Activated CD8-positive, alpha-beta memory T cell treated with anti-CD3 and anti-CD28 coated beads, Interleukin-2, amount 50 U/mL, for 24 hours (primary cell): Measurements from ENCODE around the gene MMP17.
A peak's percentile ranks its signal among the peaks of the same experiment; 100 is the strongest.
"Not testable (repeated sequence)": the region's sequence is repeated elsewhere in the genome, so short reads cannot be mapped to it uniquely, and the experiment has no call there.

Source experiments
- DNase-seq: peaks from one replicate; pipeline ENCODE4 v3.0.0-alpha.2; 2020; ENCODE audit errors: extremely low read depth

The MMP17 gene

DNA sequence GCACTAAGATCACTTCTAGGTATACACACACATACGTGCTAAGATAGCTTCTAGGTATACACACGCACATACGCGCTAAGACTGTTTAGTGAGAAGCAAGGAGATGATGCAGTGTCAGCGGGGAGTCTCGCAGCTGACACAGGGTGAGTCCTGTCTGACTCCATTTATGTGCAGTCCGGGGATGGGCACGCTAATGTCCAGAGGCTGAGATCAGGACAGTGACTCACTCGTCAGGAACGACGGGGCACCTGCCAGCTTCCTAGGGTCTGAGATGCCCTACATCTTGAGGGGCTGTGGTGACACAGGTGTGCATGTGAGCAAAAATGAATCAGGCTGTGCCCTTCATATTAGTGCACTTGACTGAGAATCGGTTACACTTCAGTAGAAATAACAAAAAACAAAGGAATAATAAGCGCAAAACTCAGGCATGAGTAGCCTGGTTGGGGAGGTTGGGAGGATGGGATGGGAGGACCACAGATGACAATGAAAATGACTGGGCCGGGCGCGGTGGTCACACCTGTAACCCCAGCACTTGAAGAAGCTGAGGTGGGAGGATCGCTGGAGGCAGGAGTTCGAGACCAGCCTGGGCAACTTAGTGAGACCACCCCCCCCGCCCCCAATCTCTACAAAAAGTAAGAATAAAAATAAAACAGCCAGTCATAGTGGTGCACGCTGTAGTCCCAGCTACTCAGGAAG, 37.1 kb downstream of the MMP17 start:
- DNase-seq = no peak

DNA sequence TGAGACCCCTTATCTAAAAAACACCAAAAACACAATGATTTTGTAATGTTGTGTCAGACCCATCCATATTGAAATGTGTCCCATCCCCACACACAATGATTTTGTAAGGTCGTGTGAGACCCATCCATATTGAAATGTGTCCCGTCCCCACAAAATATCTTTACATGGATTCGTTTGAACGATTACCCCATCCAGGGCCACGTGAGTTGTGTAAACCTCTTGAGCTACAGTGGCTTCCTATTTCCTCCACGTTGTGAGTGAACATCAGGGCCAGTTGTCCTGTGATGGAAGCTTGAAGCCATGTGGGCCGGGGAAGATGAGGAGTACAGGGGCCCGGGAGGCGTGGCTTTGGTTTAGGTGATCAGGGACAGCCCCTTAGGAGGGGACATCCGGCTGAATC, 39.3 kb downstream of the MMP17 start:
- DNase-seq = no peak

DNA sequence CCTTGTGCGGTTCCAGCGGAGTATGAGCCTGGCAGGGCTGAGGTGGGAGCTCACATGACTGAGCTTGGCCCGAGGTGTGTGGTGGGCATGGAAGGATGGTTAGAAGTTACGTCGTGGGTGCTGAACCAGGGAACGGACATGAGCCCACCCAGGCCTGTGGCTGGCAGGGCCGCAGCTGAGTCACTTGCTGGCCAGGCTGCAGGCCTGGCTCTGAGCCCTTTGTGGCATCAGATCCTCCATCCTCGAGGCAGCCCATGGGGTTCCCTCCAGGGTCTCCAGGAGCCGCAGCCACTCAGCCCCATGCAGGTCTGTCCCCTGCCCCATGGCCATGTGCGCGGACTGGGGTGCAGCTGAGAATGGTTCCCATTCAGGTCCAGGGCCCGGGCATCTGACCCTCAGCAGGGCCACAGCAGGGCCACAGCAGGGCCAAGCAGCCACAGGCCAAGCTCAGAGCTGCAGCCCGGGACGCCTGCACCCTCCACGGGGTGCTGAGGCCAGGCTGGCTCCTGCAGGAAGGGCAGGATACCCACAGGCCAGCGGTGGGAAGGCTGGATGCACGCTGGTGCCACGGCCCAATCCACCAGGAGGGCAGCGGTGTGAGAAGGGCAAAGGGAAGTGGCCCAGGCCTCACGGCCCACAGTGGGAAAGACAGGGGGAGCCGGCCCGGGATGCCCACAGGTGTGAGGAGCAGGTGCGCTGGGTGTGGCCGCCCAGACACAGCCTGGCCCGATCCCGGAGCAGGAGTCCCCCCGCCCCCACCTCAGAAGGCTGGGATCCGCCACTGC, 39.9 kb downstream of the MMP17 start:
- DNase-seq = no peak

DNA sequence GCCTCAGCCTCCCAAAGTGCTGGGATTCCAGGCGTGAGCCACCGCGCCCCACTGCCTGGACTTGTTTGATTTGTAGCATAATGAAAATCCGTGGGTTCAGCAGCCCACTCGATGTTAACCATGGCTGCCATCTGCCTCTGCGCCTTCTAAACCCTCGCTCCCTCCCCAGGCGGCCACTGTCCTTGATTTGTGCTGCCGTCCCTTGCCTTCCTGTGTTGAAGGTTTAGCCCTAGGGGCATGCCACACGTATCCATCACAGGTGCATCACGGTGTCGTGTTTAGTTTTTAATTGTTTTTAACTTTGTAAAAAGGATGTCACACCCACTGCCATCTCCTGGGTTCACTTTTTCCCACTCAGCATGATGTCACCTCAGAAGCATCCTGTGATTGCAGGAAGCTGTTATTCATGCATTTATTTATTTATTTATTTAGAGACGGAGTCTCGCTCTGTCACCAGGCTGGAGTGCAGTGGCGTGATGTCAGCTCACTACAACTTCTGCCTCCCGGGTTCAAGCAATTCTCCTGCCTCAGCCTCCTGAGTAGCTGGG, 41.8 kb downstream of the MMP17 start:
- no peak for DNase-seq

DNA sequence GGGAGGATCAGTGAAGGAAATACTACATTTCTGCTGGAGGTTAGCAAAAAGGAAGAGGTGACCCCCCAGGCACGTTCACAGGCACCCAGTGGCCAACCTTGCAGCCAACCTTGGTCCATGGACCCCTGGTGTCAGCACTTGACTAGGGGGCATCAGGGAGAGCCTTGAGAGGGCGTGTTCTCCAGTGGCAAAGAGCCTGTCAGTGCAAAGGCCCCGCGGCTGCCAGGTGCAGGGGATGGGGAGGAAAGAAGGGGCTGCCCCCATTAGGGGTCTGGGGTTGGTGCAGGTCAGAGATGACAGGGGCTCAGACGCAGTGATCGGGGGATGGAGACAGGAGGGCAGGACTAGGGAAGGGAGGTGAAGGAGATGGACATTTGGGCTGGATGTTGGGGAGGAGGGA, 43.5 kb downstream of the MMP17 start:
- no peak for DNase-seq

DNA sequence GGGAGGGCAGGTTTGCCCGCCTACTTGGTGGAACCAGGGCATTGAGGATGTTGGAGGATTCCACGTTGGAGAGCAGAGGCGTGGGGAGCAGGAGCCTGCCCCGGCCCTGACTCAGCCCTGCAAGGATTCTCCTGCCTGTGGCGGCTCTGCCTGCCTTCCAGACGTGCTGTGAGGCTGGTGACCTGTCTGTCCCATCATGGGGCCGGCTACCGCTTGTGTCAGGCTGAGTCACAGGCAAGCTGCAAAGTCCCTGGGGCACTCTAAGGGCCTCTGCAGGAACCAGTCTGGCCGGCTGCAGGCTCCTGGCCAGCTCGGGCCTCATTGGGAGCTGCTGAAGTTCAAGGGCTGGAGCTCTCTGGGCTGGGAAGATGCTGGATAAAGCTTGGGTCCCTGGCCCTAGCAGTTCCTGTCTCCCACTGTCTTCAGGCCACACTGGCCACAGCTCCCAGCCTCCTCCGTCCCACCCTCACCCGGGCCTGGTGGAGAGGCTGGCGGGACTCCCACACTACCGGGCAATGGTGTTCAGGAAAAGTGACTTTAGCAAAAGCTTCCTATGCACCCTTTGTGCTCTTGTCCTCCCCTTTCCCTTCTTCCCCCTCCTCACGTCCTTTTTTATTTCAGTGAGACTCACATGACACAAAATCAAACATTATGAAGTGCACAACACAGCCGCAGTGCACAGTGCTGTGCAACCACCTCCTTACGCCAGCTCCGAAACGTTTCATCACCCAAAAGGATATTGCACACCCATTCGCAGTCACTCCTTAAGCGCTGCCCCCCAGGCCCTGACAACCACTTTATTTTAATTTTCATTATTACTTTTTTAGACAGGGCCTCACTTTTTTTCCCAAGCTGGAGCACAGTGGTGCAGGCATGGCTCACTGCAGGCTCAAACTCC, 44.2 kb downstream of the MMP17 start:
- no peak for DNase-seq

DNA sequence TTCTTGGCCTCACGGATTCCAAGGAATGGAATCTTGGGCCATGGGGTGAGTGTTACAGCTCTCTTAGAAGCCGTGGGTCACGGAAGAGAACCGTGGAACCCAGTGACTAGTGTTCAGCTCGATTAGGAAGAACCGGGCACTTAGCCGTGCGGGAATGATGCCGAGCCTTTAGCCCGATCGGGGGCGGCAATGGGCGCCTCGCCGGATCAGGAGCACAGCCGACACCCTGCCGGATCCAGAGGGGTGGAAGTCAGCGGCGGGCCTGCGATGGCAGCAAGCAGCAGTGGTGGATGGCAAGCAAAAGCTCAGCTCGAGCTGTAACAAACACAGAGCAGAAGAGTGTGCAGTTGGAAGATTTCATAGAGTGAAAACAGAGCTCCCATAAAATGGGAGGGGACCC, 45.1 kb downstream of the MMP17 start:
- DNase-seq = no peak

DNA sequence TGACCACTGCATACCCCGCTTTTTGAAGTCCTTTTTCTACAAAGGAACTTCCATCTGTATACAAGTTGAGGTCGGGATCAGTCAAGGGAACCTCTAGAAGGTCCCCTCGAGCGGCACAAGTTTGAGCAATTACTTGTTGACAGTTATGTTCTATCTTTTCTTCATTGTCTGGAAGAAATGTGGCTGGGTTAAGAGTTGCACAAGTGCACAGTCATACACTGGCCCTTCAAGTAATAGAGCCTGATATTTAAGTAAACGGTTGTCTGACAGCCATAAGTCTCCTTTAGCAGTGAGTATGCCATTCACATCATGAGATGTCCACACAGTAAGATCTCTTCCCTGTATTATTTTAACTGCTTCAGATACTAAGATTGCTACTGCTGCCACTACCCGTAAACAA, 46.8 kb downstream of the MMP17 start:
- not testable (repeated sequence) for DNase-seq

DNA sequence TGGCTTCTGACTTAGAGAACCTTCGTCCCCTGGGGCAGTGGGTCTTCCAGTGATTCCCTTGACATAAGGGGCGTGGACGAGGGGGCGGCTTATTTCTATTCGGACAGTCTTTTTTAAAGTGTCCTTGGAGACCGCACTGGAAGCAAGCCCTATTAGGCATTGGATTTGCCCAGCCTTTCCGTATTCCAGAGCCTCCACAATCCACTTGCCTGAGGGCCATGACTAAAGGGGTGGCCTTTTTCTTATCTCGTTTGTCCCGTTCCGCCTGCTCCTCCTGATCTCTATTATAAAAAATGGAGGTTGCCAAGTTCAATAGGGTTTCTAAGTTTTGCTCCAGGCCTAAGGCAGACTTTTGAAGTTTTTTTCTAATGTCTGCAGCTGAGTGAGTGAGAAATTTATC, 49.0 kb downstream of the MMP17 start:
- DNase-seq = not testable (repeated sequence)

DNA sequence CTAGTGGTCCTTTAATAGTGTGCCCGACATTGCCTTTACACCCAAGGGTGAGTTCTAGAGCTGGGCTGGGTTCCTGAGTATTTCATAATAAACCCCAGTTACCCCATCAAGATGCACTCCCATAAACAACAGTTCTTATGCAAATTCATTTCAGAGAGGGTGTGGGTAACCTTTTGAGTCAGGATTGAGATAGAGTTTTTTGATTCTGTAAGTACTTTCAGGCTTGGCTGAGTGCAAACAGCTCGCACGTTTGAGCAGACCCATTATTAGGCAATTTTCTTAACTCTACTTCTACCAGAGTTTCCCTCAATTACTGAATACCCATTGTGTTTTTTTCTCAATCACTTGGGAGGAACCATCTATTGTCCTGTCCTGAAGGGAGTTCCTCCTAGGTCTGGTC, 50.2 kb downstream of the MMP17 start:
- DNase-seq = not testable (repeated sequence)

DNA sequence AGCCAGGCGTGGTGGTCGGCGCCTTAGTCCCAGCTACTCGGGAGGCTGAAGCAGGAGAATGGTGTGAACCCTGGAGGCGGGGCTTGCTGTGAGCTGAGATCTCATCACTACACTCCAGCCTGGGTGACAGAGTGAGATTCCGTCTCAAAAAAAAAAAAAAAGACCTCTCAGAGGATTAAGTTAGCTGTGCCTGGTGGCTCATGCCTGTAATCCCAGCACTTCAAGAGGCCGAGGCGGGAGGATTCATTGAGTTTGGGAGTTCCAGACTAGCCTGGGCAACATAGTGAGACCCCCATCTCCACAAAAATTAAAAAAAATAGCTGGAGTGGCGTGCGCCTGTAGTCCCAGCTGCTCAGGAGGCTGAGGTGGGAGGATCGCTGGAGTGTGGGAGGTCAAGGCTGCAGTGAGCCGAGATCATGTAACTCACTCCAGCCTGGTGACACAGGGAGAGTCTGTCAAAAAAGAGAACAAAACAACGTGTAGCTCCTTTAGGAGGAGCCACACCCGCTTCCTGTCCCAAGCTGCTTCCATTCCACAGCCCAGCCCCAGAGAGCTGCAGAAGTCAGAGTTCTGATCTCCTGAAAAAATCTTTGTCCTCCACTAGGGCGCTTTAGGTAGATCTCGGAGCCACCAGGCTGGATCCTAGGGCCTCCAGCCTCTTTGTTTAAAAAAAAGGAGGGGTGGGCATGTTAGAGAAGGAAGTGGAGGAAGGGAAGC, 54.8 kb downstream of the MMP17 start:
- DNase-seq = no peak

DNA sequence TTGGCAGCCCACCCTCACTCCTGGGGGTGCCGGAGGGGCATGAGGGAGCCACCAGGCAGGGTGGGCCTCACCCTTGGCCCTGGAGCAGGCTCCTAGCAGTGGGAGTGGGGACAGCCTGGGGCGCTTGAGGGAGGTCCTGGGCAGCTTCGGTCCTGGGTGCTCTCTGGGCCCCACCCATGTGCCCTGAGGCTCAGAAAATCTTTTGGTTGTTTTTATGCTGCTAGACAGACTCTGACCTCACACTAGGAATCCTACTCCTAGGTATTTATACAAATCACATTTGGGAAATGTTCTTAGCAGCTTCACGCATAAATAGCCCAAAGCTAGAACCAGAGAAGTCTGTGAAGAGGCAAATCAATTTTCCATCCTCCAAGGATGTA, 55.3 kb downstream of the MMP17 start:
- no peak for DNase-seq

DNA sequence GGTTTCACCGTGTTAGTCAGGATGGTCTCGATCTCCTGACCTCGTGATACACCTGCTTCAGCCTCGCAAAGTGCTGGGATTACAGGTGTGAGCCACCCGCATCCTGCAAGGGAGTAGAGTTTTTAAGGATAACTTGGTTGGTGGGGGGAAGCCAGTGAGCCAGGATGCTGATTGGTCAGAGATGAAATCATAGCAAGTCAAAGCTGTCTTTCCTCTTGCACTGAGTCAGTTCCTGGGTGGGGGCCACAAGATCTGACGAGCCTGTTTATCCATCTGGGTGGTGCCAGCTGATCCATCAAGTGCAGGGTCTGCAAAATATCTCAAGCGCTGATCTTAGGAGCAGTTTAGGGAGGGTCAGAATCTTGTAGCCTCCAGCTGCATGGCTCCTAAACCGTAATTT, 56.9 kb downstream of the MMP17 start:
- DNase-seq = not testable (repeated sequence)

DNA sequence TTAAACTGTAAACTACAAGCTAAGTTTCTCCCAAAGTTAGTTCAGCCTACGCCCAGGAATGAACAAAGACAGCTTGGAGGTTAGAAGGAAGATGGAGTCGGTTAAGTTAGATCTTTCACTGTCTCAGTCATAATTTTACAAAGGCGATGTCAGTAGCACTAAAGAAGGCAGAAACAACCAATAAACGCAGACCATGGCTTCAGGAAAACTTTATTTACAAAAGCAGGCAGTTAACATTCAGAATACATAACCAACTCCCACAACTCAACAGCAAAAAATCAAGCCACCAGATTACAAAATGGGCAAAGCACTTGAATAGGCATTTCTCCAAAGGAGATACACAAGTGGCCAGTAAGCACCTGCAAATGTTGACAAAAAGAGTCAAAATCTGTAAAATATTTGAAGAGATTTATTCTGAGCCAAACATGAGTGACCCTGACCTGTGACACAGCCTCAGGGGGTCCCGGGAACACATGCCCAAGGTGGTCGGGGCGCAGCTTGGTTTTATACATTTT, 57.4 kb downstream of the MMP17 start:
- DNase-seq = no peak

DNA sequence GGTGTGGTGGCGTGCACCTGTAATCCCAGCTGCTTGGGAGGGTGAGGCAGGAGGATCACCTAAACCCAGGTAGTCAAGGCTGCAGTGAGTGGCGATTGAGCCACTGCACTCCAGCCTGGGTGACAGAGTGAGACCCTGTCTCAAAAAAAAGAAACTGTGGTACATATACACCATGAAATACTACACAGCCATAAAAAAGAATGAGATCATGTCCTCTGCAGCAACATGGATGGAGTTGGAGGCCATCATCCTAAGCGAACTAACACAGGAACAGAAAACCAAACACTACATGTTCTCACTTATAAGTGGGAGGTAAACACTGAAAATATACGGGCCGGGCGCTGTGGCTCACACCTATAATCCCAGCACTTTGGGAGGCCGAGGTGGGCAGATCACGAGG, 63.5 kb downstream of the MMP17 start:
- DNase-seq = not testable (repeated sequence)

DNA sequence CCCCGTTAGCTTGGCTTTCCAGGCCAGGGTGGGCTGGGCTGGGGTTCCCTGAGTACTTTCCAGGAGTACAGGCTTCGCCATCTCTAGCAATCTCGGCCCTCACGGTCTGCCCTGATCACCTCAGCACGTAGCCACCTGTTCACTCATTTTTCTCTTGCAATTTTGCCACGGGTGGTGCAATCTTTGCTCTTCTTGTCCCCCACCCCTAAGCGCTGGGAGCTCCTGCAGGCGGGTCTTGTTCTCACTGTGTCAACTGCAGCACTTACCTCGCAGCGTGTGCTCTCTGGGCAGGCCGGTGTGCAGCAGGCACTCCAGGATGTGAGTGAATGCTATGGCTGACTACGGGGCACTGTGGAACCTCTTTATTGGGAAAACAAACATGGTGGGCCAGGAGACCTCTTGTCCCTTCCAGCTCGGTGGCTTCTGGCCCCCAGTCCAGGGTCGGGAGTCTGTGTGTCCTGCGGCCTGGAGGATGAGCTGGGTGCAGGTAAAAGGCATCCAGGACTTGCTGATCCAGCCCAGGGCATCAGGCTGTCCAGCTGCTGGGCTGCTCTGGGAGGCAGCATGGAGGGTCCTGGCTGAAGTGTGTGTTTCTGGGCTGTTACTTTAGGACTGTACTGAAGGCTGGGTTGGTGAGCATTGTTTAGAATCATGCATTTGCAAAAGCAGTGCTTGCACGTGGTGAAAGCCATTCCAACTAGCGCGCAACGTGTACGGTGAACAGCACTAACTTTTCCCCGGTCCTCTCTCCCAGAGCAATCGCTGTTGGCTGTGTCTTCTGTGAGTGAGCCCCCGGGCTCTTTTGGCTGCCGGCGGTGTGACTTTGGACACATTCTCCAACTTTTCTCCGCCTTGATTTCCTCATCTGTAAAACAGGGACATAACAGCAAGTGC, 64.8 kb downstream of the MMP17 start:
- no peak for DNase-seq

DNA sequence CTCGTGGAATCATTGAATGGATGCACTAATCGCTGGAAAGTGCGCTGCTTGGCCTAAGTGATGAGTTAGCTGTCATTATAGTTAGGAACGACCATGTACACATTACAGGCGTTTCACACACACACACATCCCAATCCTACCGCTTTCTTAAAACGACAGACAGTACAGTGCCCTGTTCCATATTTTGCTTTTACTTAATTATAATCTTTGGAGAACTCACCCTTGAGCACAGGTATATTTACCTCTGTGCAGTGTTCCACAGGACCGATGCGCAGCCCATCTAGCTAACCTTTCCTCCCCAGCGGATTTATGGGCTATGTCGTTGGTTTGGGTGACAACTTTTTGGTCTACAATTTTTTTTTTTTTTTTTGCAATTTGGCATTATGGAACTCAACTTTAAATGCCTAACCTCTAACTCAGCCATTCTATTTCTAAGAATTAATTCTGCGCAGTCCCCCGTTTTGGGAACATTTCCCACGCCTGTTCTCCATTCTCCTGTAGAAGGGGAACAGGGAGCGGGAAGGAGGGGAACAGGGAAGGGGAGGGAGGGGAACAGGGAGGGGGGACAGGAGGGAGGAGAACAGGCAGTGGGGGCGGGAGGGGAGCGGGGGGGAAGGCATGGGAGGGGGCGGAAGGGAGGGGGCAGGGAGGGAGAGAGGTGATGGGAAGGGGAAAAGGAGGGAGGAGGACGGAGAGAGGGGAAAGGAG, 65.6 kb downstream of the MMP17 start:
- no peak for DNase-seq

DNA sequence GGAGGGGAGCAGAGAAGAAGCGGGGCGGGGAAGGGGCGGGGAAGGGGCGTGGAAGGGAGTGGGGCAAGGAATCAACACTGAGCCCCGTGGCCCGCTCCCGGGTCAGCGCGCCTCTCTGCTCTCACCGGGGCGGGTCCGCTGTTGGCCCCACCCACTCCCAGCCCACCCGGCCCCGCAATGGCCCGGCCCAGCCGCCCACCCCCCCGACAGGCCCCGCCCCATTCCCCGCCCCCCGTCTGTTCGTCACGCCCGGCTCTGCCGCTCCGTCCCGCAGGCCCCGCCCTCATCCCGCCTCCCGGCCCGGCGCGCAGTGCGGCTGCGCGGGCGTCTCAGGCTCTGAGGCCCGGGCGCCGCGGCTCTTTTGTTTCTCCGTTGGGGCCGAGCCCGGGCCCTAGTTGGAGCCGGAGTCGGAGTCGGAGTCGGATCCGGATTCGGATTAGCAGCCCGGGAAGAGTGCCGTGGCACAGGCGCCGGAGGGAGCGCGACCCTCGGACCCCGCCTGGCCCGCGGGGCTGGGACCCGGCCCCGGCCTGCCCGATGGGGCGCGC, 66.2 kb downstream of the MMP17 start, which contains the start of gene ULK1:
TSS of gene ULK1 (plus strand) at position 310 of the 548 bp plus-strand sequence. CDS start 380 bp downstream, outside the sequence.
- peak; percentile 56 for DNase-seq

DNA sequence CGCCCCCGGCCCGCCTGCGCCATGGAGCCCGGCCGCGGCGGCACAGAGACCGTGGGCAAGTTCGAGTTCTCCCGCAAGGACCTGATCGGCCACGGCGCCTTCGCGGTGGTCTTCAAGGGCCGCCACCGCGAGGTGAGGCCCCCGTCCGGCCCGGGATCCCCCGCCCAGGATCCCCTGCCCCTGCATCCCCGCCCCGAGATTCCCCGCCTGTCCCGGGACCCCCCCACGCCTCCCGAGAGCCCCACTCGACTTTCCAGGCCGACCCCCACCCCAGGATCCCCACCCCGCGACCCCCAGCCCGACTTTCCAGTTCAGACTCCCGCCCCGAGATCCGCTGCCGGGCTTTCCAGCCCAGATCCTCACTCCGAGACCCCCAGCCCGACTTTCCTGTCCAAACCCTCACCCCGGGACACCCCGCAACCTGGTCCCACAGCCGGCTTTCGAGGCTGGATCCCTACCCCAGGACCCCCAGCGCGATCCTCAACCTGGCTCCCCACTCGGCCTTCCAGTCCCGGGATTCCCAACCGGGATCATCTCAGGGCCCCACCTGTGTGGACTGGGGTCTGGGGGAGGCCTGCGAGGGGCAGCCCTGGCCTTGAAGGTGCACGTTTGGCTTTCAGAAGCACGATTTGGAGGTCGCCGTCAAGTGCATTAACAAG, 66.9 kb downstream of the MMP17 start:
- no peak for DNase-seq
